Activated naive CD4-positive, alpha-beta T cell treated with anti-CD3 and anti-CD28 coated beads, Interleukin-2, amount 50 U/mL, for 72 hours (primary cell): ENCODE results near the gene BCAS1. TPM values are rescaled to one million over a fixed set of nuclear protein-coding genes. Genes with fewer than 3 reads are reported as not detected.
"Not testable (repeated sequence)": the region's sequence is repeated elsewhere in the genome, so short reads cannot be mapped to it uniquely, and the experiment has no call there.

Source experiments
- ATAC-seq, 2 donors: fragments of 150-1000 bp; cut with Tn5 transposase; 2 replicates each; pipeline ENCODE4 v1.10.0; 2021; ENCODE audit warnings: mild to moderate bottlenecking in 2 of 2, moderate library complexity in 2 of 2
- DNase-seq, 2 donors: peaks; one replicate each; pipeline ENCODE4 v3.0.0; 2021 to 2022; ENCODE audit warnings: low spot score in 2 of 2
- H3K27ac Mint-ChIP-seq, 2 donors: one replicate each; pipeline ENCODE4 v1.8.0; 2022; ENCODE audit warnings: mild to moderate bottlenecking in 2 of 2, mixed read lengths in 2 of 2
- H3K36me3 Mint-ChIP-seq, 2 donors: one replicate each; pipeline ENCODE4 v1.8.0; 2022; ENCODE audit warnings: mixed read lengths in 2 of 2
- H3K9me3 Mint-ChIP-seq, 2 donors: one replicate each; pipeline ENCODE4 v1.8.0; 2022; ENCODE audit warnings: mixed read lengths in 2 of 2
- total RNA-seq, 2 donors: library from RNA; stranded (reverse); gene quantifications; one replicate each; pipeline ENCODE4 v1.2.3, GENCODE V29; 2022

BCAS1 gene
- total RNA-seq, 2 donors from 2014 or later: not detected

DNA sequence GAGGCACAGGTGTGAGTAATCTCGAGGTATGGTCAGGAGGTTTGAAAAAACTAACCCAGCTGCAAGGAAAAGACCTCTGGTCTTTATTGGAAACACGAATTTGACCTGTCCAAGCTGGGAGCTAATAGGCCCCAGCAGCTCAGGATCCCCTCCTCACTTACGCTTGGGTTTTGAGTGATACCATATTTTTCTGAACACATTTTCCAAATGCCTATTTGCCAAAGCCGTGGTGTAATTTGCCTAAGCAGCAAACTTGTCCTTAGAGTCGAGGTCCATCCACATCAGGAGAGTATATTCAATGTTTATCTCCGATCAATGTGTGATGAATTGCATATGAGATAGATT is 128.0 kb downstream of the BCAS1 start:
- no peaks in the 10 kb centered on the region for H3K36me3 Mint-ChIP-seq
- ATAC-seq (no peak), DNase-seq (no peak)
- H3K27ac Mint-ChIP-seq: no peak overlapping the region
- no peaks in the 10 kb centered on the region for H3K9me3 Mint-ChIP-seq

DNA sequence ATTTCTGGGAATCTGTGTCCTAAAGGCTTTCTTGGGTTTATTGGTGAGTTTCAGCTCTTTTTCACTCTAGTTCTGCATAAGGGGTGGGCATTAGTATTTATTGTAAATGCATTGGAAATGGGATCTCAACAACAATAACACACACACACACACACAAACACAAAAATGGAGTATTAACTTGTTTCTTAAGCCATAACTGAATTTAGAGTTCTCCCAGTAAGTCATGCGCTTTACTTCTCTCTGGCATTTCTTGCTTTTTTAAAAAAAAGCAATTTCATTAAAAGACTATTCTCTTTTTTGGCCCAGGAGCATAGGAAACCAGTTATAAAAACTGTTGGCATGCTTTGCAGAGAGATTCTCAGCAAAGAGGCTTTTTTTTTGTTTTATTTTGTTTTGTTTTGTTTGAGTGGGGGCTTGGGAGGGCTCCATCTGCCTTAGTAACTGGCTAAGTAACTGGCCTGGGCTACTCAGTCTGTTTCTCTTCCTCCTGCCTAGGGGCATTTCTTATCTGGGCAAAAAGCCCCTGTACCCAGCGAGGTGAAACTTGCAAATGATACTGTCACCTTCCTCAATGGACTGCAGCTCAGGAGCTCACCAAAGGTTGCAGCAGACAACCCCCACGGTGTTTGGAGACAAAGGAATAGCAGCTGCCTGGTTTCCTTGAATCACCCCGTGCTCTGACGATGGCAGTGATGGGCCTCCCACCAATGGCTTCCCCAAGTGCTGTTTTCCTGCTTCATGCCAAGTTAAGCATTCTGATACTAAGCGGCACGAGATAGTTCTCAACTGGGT is 128.5 kb downstream of the BCAS1 start:
- H3K36me3 Mint-ChIP-seq: no peaks in the 10 kb centered on the region
- ATAC-seq (no peak), DNase-seq (no peak)
- H3K27ac Mint-ChIP-seq: peak overlapping the region in 1 of 2 donors; percentile 9
- no peaks in the 10 kb centered on the region for H3K9me3 Mint-ChIP-seq

DNA sequence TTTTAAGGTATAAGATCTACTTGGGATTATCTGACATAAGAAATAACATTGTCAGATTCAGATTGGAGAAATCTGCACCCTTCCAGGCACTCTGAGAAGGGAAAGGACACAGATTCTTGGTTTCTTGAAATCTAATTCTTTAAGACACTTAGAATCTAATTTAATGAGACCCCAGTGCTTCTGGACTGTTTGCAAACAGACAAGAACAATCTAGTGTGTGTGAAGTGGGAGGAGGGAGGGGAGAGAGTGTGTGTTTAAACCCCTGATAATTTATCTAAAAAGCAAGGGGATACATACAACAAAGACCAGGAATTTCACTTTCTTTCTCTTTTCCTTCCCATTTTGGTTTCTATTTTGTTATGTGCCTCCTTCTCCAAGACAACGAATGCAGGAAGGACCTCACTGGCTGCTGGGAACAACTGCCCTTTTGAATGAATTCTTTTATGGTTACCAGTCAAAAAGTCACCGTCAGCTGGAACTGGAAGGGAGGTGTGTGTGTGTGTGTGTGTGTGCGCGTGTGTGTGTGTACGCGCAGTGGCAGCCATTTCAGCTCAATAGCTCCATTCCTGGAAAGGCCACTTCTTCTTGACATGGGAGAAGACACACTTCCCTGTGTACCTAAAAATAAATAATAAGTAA is 129.4 kb downstream of the BCAS1 start:
- Mint-ChIP-seq H3K36me3 (no peaks in the 10 kb centered on the region), H3K9me3 (no peaks in the 10 kb centered on the region), H3K27ac (peak overlapping the region in 1 of 2 donors; percentile 29)
- DNase-seq (no peak), ATAC-seq (no peak)

DNA sequence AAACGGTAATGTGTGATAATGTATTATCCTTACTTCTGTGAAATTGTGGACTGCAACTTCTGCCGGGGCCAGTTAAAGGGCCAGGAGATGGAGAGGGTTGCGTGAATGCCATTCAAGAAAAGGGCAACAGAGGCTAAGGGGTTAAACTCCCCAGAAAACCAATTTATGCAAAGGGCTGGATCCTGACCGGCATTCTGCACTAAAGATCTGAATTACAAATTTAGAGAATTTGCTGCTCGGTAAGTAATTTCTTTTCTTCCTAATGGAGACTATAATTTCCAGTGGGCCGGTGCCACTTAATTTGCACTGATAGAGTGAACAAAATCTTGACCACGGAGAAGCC is 130.1 kb downstream of the BCAS1 start:
- no peak for DNase-seq
- no peak overlapping the region for H3K27ac Mint-ChIP-seq
- no peaks in the 10 kb centered on the region for H3K36me3 Mint-ChIP-seq
- ATAC-seq: no peak
- no peaks in the 10 kb centered on the region for H3K9me3 Mint-ChIP-seq

- no peak overlapping the region for H3K27ac Mint-ChIP-seq
- no peaks in the 10 kb centered on the region for H3K36me3 Mint-ChIP-seq
- ATAC-seq: peak; percentile 80 to 82
- H3K9me3 Mint-ChIP-seq: no peaks in the 10 kb centered on the region
- DNase-seq: peak in 1 of 2 donors; percentile 74
Observed at GRCh38 chr20:53939572-53940359, 130.6 kb downstream of the BCAS1 start.

GRCh38 chr20:53939190-53939571 is 131.2 kb downstream of the BCAS1 start:
- H3K36me3 Mint-ChIP-seq: no peaks in the 10 kb centered on the region
- H3K27ac Mint-ChIP-seq: no peak overlapping the region

DNA sequence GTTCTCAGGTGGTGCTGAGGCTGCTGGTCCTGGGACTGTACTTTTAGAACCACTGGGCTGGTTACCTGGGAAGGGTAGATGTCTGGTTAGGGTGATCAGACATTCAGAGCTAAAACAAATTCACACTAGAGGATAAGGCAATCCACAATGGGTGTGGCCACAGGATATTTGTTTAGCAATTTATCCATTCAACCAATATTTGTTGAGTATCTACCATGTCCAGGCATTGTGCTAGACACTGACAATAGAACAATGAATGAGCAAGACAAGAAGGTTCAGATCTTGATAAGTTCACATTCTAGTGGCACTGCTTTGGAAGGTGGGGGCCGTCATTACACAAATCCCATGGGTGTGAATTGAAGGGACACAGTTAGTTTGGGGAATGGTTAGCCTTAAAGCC is 131.7 kb downstream of the BCAS1 start:
- no peak for ATAC-seq
- no peak for DNase-seq
- Mint-ChIP-seq H3K36me3 (no peaks in the 10 kb centered on the region), H3K9me3 (no peaks in the 10 kb centered on the region), H3K27ac (no peak overlapping the region)

More at GRCh38 chr20:53939190-53939571, 131.2 kb downstream of the BCAS1 start:
- no peaks in the 10 kb centered on the region for H3K9me3 Mint-ChIP-seq
- DNase-seq (no peak), ATAC-seq (no peak)

DNA sequence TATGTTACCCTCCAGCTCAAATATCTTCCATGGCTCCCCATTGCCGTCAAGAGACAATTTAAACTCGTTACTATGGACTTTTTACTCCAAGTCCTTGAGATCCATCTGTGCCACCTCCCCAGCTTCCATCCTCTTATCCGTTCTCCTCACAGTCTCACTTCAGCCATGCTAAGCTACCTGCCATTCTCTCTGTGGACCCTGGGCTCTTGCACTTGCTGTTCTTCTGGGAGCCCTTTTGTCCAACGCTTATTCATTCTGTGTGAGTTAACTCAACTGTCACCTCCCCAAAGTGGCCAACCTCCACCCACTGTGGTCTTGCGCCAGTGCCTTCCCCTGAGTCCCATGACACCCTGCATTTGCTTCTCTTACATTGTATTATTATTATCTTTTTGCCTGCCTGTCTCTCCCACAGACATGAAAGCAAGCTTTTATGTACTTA is 132.4 kb downstream of the BCAS1 start:
- Mint-ChIP-seq H3K27ac (no peak overlapping the region), H3K9me3 (no peaks in the 10 kb centered on the region), H3K36me3 (no peaks in the 10 kb centered on the region)
- no peak for DNase-seq
- no peak for ATAC-seq

DNA sequence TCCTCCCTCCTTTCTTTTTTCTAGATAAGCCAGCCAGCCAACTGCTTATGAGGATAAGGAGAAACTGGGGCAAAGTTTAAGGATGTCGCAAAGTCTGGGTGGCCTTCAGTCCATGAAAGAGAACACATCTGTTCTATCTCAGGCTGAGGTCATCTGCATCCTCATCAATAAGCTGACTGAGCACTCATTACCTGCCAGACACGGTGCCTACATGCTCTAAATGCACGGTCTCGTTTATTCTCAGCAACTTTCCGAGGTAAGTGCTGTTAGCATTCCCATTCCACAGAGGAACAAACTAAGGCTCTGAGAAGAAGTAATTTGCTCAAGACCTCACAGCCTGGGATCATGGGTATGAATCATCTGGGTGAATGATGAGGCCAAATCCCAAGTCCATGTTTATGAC is 133.1 kb downstream of the BCAS1 start:
- Mint-ChIP-seq H3K27ac (no peak overlapping the region), H3K9me3 (no peaks in the 10 kb centered on the region), H3K36me3 (no peaks in the 10 kb centered on the region)
- ATAC-seq (no peak), DNase-seq (no peak)

- DNase-seq: no peak
- Mint-ChIP-seq H3K9me3 (no peaks in the 10 kb centered on the region), H3K27ac (peak overlapping the region; percentile 67 to 89), H3K36me3 (no peaks in the 10 kb centered on the region)
- ATAC-seq: no peak
Observed at GRCh38 chr20:53935344-53936084, 134.9 kb downstream of the BCAS1 start.

DNA sequence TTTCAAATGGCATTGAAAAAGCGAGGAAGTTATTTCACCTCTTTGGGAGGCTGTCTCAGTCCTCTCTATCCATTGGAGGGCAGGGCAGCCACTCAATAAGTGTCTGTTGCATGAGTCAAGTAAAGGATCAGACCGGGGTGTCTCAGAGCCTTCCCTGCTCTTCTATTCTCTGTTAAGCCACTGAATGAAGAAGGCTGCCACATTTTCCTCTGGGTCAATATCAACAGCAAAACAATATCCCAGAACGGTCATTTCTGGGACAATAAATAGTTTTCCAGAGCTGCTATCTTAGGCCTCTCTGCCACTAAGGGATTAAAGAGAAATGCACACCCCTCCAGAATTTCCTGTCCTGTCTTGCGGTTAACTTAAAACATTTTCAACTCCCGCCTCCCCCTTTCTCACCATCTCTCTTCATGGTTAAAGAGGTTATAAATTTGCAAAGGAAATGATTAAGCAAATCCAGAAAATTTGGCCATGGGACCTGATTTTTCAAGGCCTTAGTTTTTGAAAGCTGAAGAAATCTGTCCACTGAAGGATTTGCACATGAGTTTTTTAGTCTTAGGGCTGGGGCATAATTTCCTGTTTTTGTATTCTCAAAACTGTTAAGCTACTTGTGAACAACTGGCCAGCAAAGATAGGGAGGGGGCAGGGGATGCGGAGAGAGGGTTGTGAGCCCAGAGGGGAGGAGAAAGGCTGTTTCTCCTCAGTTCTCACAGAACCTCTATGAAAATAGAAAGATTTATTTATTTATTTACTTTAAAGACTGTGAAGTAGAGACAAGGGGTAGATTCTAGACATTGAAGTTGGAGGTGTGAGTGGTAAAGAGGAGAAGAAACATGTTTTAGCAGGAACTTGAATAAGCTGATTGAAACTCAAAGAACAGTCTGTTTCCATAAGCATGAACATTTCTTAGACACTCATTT is 135.7 kb downstream of the BCAS1 start:
- H3K27ac Mint-ChIP-seq: peak overlapping the region; percentile 67 to 89
- no peaks in the 10 kb centered on the region for H3K36me3 Mint-ChIP-seq
- DNase-seq (no peak), ATAC-seq (peak; percentile 58 to 87)
- H3K9me3 Mint-ChIP-seq: no peaks in the 10 kb centered on the region

- Mint-ChIP-seq H3K27ac (no peak overlapping the region), H3K9me3 (no peaks in the 10 kb centered on the region), H3K36me3 (no peaks in the 10 kb centered on the region)
- DNase-seq: no peak
- no peak for ATAC-seq
Observed at GRCh38 chr20:53933232-53933846, 137.1 kb downstream of the BCAS1 start.

GRCh38 chr20:53932655-53933192 is 137.7 kb downstream of the BCAS1 start:
- H3K9me3 Mint-ChIP-seq, H3K27ac Mint-ChIP-seq, ATAC-seq, DNase-seq, H3K36me3 Mint-ChIP-seq: not testable (repeated sequence)

- ATAC-seq (no peak), DNase-seq (no peak)
- H3K9me3 Mint-ChIP-seq: no peaks in the 10 kb centered on the region
- no peaks in the 10 kb centered on the region for H3K36me3 Mint-ChIP-seq
- H3K27ac Mint-ChIP-seq: no peak overlapping the region
Observed at GRCh38 chr20:53931597-53931996, 138.8 kb downstream of the BCAS1 start.
